Muscle of leg (tissue), 11 donors: ENCODE data around the gene ENTPD3. TPM values are rescaled to one million over a fixed set of nuclear protein-coding genes. Genes with fewer than 3 reads are reported as not detected.
A peak's percentile ranks its signal among the peaks of the same experiment; 100 is the strongest.
"Not testable (repeated sequence)": the region's sequence is repeated elsewhere in the genome, so short reads cannot be mapped to it uniquely, and the experiment has no call there.

Experiments
- DNase-seq: peaks from one replicate; pipeline ENCODE4 v3.0.0; 2013
- H3K27ac ChIP-seq: one replicate; pipeline ENCODE4 v1.5.1; 2013; ENCODE audit warnings: mild to moderate bottlenecking, low read length, control low read depth
- H3K27me3 ChIP-seq: one replicate; pipeline ENCODE4 v1.6.1; 2013; ENCODE audit warnings: low read length; ENCODE audit not compliant: control insufficient read depth, insufficient read depth
- H3K36me3 ChIP-seq: one replicate; pipeline ENCODE4 v1.6.1; 2013; ENCODE audit warnings: low read length; ENCODE audit not compliant: control insufficient read depth, insufficient read depth
- H3K4me1 ChIP-seq: one replicate; pipeline ENCODE4 v1.6.1; 2013; ENCODE audit warnings: low read length; ENCODE audit not compliant: control insufficient read depth, insufficient read depth
- H3K4me3 ChIP-seq: one replicate; pipeline ENCODE4 v1.5.1; 2013; ENCODE audit warnings: low read length, control low read depth
- H3K9me3 ChIP-seq: replicated peaks from 2 replicates; pipeline ENCODE4 v1.6.1; 2013; ENCODE audit warnings: low read depth, low read length; ENCODE audit not compliant: control insufficient read depth
- WGBS: methylation state at CpG from one replicate; pipeline ENCODE4 v1.1.5; 2013; ENCODE audit warnings: missing lambda C conversion rate; ENCODE audit not compliant: insufficient coverage; 5-methylcytosine and 5-hydroxymethylcytosine counted together
- polyA plus RNA-seq, 8 donors: library from polyadenylated mRNA; unstranded; fragments of 120-200 nt; gene quantifications; one replicate each; pipeline versions ENCODE4 v1.2.1 to v1.2.3, GENCODE V29; 2013; ENCODE audit warnings: inconsistent platforms in 1 of 8, low replicate concordance in 1 of 8; ENCODE audit not compliant: insufficient read length in 8 of 8, insufficient read depth in 1 of 8
- total RNA-seq: library from RNA; stranded (reverse); fragments of 120-200 nt; gene quantifications from one replicate; pipeline ENCODE4 v1.2.4, GENCODE V29; 2013

The ENTPD3 gene
- total and polyA plus RNA-seq, 9 donors = 0.10 to 0.75 (median 0.36) TPM

DNA sequence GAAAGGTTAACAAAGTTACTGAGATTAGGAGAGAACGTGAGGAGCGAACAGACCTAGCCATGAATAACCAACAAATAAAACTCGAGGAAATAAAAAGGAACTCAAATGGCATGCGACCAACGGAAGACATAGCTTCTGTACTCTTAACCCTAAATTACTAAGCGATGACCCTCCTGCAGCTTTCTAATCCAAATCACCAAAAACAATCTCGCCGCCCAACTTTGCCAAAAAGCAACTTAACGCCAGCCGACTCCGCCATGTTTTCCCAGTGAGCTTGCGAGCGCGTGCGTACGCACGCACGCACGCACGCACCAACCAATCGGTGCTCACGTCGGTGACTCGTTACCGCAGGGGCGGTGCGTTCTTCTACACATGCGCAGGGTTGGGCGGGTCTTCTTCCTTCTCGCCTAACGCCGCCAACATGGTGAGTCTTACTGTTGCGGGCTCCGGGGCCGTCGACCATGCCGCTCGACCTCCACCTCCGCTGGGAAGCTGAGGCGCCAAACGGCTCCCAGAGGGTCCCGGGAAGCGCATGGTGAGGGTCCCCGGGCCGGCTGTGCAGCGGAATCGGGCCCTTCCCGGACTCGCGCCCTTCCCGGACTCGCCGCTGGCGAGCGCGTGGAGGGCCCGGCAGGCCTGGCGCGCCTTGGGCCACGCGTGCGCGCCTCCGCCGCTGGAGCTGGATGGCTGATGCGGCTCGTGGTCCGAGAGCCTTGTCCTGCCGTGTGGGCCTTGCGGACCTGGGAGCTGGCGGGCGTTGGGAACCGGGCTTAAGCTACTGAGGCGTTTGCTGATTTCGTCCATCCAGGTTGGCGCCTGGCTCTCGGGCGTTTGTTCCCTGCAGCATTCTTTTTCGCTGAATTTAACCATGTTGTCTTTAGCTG is 70.2 kb downstream of the ENTPD3 start, which contains the start of gene RPL14:
RPL14 (plus strand) TSS at position 400 of the 884 bp plus-strand sequence; CDS start at position 533, 133 bp downstream.
- Histone ChIP-seq H3K36me3 (peaks cover 29% of the 10 kb centered on the region), H3K9me3 (no peaks in the 10 kb centered on the region), H3K4me3 (peak within 1 kb of the TSS; percentile 98), H3K27ac (peak within 1 kb of the TSS; percentile 92), H3K4me1 (peaks cover 19% of the 10 kb centered on the region), H3K27me3 (no peaks in the 10 kb centered on the region)
- WGBS = under 1% methylated on average over 71 of the region's 79 CpGs
- peak; percentile 99 for DNase-seq

DNA sequence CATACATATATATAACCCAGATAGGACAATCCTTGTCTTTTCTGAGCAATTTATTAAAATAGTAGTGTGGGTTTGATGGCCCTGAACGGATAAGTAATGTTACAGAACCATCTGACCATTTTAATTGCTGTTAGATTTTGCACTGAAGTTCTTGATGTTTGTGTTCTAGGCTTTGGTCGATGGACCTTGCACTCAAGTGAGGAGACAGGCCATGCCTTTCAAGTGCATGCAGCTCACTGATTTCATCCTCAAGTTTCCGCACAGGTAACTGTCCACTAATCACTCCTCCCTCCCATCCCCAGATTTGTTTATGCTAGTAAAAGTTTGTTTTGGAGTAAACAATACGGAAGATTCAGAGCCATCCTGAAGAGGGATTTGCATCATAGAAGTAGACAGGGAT is 71.5 kb downstream of the ENTPD3 start:
- Histone ChIP-seq H3K4me1 (peaks cover 12% of the 10 kb centered on the region), H3K27me3 (no peaks in the 10 kb centered on the region), H3K36me3 (peaks cover 38% of the 10 kb centered on the region), H3K4me3 (peak overlapping the region; percentile 98), H3K27ac (no peak overlapping the region), H3K9me3 (no peaks in the 10 kb centered on the region)
- no peak for DNase-seq
- WGBS = no CpG with 5 or more reads among the region's 4 CpGs

DNA sequence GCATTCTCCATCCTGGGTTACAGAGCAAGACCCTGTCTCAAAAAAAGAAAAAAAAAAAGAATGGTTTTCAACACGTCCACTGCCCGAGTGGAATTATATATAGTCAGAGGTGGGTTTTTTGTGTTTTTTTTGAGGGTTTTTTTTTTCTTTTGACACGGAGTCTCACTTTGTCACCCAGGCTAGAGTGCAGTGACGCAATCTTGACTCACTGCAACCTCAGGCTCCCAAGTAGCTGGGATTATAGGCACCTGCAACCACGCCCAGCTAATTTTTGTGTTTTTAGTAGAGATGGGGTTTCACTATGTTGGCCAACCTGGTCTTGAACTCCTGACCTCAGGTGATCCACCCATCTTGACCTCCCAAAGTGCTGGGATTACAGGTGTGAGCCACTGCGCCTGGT is 73.5 kb downstream of the ENTPD3 start:
- DNase-seq, H3K4me1 ChIP-seq, H3K4me3 ChIP-seq, H3K9me3 ChIP-seq, H3K27ac ChIP-seq, H3K27me3 ChIP-seq: not testable (repeated sequence)
- H3K36me3 ChIP-seq = peaks cover 56% of the 10 kb centered on the region
- 100% methylated on average over 3 of the region's 6 CpGs for WGBS

DNA sequence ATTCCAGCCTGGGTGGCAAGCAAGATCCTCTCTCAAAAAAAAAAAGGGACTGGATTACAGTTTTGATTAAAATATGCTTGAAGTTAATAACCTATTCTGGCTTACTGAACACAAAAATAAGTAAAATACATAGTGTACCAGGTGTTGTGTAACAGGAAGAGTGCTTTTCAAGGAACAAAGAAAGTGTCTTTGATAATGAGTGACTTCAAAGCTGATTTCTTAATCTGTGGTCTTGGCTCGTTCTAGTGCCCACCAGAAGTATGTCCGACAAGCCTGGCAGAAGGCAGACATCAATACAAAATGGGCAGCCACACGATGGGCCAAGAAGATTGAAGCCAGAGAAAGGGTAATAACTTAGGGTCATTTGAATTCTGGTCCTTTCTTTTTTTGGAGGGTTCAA is 74.2 kb downstream of the ENTPD3 start:
- DNase-seq = no peak
- H3K36me3 ChIP-seq = peaks cover 58% of the 10 kb centered on the region
- 66% methylated on average over 3 of the region's 3 CpGs for WGBS
- H3K27ac ChIP-seq = no peak overlapping the region
- no peaks in the 10 kb centered on the region for H3K27me3 ChIP-seq
- peaks cover 6% of the 10 kb centered on the region for H3K4me1 ChIP-seq
- H3K4me3 ChIP-seq = no peak overlapping the region
- H3K9me3 ChIP-seq = no peaks in the 10 kb centered on the region

DNA sequence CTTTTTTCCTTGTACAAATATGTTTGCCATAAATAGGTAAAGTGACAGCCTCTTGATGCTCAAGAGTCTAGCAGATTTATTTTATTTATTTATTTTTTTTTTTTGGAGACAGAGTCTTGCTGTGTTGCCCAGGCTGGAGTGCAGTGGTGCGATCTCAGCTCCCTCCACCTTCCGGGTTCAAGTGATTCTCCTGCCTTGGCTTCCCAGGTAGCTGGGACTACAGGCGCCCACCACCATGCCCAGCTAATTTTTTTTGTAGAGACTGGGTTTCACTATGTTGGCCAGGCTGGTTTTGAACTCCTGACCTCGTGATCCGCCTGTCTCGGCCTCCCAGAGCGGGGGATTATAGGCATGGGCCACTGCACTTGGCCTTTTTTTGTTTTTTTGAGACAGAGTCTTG is 75.9 kb downstream of the ENTPD3 start:
- H3K36me3 ChIP-seq = peaks cover 61% of the 10 kb centered on the region
- DNase-seq, H3K9me3 ChIP-seq, H3K4me3 ChIP-seq, H3K27me3 ChIP-seq, H3K27ac ChIP-seq, H3K4me1 ChIP-seq: not testable (repeated sequence)
- WGBS = 93% methylated on average over 6 of the region's 7 CpGs

DNA sequence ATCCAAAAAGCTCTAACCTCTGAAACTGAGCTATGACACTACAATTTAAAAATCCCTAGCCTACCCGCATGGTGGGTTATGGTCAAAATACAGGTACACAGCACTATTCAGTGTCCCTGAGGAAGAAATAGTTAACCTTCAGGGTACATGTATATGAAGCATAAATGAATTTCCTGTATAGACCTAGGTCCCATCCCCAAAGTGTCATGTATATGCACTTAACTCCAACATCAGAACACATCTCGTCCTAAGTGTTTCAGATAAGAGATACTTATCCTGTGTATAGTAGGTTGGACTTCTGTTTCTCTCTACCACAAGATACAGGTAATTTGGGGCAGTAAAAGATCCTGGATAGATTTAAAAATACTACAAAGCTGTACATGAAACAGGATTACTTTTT is 76.6 kb downstream of the ENTPD3 start:
- WGBS = no CpG with 5 or more reads among the region's 2 CpGs
- DNase-seq = no peak
- Histone ChIP-seq H3K9me3 (no peaks in the 10 kb centered on the region), H3K36me3 (peaks cover 59% of the 10 kb centered on the region), H3K27ac (no peak overlapping the region), H3K4me1 (peaks cover under 1% of the 10 kb centered on the region), H3K27me3 (no peaks in the 10 kb centered on the region), H3K4me3 (no peak overlapping the region)

DNA sequence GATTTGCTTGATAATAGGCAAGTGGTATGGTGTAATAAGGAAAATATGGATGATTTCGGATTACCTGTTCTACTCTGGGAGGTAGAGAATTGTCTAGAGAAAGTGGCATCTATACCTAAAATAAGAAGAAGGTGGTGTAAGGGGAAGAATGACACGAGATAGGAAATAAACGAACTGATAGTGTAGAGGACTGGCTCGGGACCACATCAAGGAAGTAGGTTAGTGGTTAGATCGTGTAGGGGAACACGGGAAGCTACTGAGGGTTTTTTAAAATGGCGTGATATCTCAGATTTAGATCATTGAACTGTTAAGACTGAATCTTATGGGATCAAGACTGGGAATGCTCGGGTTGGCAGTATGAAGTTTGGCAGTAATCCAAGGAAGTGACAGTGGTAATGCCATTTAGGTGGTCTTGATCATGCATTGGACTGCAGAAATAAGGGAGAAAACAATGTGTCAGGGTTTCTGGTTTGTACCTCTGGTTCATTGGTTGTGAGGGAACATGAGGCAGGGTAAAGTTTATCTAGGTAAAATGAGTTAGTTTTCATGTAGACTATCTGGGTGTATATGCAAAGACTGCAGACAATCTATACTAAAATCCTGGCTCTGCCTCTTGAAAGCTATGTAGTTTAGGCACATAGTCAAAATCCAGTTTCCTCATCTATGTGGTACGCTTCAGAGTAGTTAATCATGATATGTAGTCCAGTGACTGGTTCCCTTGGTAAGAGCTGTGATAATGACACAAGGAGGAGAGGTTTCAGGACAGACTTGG is 77.5 kb downstream of the ENTPD3 start:
- H3K4me1 ChIP-seq = no peaks in the 10 kb centered on the region
- 81% methylated on average over 8 of the region's 9 CpGs for WGBS
- H3K36me3 ChIP-seq = peaks cover 53% of the 10 kb centered on the region

DNA sequence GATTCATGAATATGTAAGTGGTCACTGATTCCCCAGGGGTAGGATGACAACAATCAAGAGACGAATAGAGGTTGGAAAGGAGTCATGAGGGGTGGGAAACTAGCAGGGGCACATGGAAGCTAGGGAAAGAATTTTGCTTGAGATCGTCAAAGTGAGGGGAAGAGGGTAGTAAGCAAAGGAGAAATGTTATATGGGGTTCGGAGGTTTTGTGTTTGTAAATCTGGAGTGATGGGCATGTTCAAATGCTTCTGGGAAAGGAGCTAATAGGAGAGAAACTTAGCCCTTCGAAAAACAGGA is 78.1 kb downstream of the ENTPD3 start:
- Histone ChIP-seq H3K36me3 (peaks cover 49% of the 10 kb centered on the region), H3K4me1 (no peaks in the 10 kb centered on the region), H3K9me3 (no peaks in the 10 kb centered on the region), H3K27ac (no peak overlapping the region), H3K4me3 (no peak overlapping the region), H3K27me3 (no peaks in the 10 kb centered on the region)
- 68% methylated on average over 3 of the region's 4 CpGs for WGBS
- no peak for DNase-seq

More for the DNA sequence above, 77.5 kb downstream of the ENTPD3 start:
- Histone ChIP-seq H3K9me3 (no peaks in the 10 kb centered on the region), H3K27ac (no peak overlapping the region), H3K27me3 (no peaks in the 10 kb centered on the region), H3K4me3 (no peak overlapping the region)
- no peak for DNase-seq

DNA sequence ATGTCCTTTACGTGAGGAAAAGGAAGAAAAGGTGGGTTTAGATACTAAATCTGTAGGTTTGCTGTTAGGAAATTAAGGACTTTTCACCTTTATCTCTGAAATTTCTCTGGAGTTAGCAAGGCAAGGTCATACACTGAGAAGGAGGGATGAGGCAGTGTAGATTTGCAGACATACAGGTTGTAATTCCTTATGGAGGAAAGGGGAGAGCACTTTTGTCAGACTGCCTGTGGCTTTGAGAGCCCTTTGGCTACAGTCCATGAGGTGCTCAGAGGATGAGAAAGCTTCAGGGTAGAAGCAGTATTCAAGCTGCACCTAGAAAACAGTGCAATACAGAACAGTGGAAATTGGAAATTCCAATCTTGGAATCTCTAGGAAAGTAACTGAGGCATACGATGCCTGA is 78.5 kb downstream of the ENTPD3 start:
- Histone ChIP-seq H3K36me3 (peaks cover 46% of the 10 kb centered on the region), H3K4me3 (no peak overlapping the region), H3K4me1 (no peaks in the 10 kb centered on the region), H3K27ac (no peak overlapping the region), H3K27me3 (no peaks in the 10 kb centered on the region), H3K9me3 (no peaks in the 10 kb centered on the region)
- WGBS = 80% methylated on average over 1 of the region's 2 CpGs
- DNase-seq = no peak

DNA sequence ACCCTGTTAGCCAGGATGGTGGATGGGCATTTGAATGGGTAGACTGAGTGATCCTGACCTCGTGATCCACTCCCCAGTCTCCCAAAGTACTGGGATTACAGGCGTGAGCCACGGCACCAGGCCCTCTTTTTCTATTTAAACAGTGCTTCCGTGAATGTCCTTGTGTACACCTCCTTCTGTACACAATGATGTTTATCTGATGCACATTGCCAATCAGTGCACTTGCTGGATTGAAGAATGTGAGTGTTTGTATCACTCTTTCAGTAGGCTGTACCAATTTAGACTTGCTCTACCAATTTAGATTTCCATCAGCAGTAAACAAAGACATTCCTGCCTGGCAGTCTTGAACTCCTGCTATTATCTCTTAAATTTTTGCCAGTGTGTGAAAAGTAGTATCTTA is 81.0 kb downstream of the ENTPD3 start:
- H3K27me3 ChIP-seq = no peaks in the 10 kb centered on the region
- DNase-seq = no peak
- WGBS = 90% methylated on average over 1 of the region's 4 CpGs

More for the DNA sequence above, 81.0 kb downstream of the ENTPD3 start:
- Histone ChIP-seq H3K36me3 (peaks cover 27% of the 10 kb centered on the region), H3K27ac (no peak overlapping the region), H3K4me3 (no peak overlapping the region), H3K4me1 (no peaks in the 10 kb centered on the region), H3K9me3 (no peaks in the 10 kb centered on the region)
